HG02588 (cell line): ENCODE measurements around the gene PGAM2.

Source experiments
- ATAC-seq: cut with Tn5 transposase; IDR thresholded peaks from one replicate; pipeline ENCODE4 v1.9.1; 2021; ENCODE audit warnings: mild to moderate bottlenecking, moderate library complexity; ENCODE audit not compliant: unreplicated experiment

Gene PGAM2

GRCh38 chr7:44103923-44104859 lies 38.8 kb upstream of the PGAM2 start, which contains the start of gene AEBP1:
TSS of gene AEBP1 (plus strand) at chr7:44104345. CDS start at chr7:44104666, 321 bp downstream.
- no peak for ATAC-seq

DNA sequence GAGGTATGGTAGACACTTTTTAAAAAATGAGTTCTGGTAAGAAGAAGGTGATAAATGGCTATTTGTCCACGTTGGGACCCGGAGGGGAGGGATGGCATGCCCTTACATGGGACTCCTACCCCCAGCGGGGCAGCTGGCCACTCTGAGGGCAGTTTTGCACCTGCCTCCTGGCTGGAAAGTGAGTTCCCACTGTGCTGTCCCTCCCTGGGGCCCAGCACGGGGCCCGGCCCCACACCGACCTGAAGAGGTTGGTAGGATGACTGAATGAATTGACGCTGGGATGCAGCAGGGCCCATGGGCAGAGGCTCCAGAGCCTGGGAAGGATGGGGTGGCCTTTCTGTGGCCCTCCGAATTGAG lies 38.2 kb upstream of the PGAM2 start:
- no peak for ATAC-seq

DNA sequence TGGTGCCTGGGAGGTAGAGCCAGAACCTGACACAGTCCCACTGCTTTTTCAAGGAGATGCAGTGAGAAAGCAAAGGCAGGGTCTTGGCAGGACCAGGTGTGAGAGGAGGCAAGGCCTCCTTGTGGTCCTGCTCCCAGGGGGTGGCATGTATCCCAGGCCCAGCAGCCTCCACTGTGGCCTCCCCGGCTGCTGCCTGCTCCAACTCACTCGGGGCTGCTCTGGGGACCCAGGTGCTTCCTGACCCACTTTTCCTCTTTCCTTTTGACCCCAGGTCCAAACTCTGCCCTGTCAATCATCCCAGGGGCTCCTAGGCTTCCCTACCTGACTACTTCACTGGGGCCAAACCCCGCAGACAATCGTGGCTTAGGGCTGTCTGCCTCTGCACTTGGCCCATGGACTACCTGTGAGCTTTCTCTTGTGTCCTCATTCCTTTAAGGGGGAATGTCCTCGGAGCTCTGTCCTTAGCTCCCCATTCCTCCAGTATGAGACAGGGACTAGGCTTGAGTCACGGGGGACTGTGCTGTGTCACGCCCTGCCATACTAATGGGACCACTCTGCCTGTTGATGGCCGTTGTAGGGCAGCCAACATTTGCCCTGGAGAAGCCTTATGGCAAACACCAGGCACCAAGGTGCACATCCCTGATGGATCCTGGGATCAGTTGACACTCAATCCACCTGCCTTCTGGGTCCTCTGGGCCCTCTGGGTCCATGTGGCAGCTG lies 37.6 kb upstream of the PGAM2 start:
- ATAC-seq = no peak

DNA sequence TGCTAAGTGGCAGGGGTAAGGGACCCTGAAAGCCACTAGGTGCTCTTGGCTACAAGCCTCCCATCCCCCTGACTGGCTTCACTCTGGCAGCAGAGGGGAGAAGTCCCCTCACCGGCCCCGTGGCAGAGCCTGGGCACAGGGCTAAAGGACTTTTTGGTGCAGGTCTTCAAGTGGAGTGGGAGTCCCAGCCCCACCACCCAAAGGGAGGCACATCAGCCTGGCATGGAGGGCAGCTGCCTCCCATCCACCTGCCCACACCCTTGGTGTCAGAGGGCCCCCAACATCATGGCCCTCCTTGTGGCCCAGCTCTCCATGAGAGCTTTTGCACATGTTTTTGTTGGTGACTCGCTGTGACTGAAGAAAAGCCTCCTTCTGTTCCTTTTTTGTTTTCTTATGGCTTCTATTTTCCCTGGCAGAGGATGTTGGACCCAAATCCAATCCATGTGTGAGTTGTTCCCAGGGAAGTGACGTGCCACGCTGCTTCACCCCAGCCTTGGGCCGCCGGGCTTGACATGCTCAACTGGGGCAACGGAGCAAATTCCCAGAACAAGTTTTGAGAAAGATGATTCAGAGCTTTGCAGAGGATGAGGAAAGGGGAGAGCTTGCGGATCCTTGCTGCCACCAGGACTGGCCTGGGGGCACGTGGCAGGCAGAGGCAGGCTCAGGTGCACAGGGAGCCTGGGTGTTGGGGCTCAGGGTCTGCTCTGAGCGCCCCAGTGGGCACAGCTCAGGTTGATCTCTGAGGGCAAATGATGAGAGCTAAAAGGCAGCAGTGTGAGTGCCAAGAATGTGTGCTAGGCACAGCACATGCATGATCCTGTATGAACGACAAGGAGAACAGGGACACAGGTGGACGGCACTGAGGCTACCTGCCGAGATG lies 36.8 kb upstream of the PGAM2 start:
- no peak for ATAC-seq

DNA sequence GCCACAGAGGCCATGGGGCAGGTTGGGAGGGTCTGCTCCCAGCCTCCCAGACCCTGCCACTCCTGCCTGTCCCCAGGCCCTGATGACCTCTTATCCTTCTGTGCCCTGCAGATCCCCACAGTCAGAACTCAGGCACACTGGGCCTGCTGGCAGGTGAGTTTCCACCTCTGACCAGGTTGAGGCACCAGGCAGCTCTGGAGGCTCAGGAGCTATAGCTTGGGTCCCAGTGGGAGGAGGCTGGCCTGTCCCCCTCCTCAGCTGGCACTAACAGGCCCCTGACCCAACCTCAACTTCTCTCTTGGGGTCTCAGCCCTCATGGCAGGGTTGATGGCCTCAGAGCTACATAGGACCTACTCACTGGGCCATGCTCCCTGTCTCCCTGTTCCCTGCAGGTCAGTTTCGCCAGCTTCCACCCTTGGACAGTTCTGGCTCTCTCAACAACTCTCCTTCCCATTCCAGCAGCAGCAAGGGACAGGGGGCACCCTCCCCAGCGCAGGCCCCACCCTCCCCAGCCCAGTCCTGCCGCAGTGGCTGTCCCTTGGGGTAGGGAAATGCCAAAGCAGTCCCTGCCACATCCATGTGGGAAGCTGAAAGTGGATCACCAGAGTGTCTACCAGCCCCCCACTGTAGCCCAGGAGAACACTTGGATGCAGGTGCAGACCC lies 36.1 kb upstream of the PGAM2 start:
- ATAC-seq = no peak

- ATAC-seq = no peak
Measured at GRCh38 chr7:44100458-44101302, 35.3 kb upstream of the PGAM2 start.

GRCh38 chr7:44099669-44100068 lies 34.3 kb upstream of the PGAM2 start:
- no peak for ATAC-seq

GRCh38 chr7:44098092-44099068 lies 33.0 kb upstream of the PGAM2 start:
- ATAC-seq = no peak

- ATAC-seq = peak; percentile 62
Measured at GRCh38 chr7:44097064-44097932, 31.9 kb upstream of the PGAM2 start.

- no peak for ATAC-seq
Measured at GRCh38 chr7:44096326-44096881, 31.0 kb upstream of the PGAM2 start.

DNA sequence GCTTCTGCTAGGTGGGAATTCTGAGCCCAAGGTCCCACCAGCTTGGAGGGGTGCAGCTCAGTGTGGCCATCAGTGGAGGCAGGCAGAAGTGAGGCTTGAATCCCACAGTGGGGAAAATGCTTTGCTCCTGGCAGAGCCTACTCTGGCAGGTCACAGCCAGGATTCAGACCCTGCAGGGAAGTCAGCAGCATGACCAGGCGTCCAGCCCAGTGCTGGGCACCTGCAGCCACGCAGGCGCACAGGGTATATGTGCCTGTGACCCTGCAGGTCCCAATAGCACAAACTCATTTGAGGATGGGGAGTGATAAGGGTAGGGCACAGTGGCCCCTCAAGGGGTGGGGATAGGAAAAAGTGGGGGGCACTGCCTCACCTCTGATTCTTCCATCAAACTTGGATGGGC lies 30.4 kb upstream of the PGAM2 start:
- no peak for ATAC-seq

GRCh38 chr7:44094883-44095592 lies 29.7 kb upstream of the PGAM2 start:
- no peak for ATAC-seq

- ATAC-seq = no peak
Measured at GRCh38 chr7:44094365-44094764, 29.0 kb upstream of the PGAM2 start.

DNA sequence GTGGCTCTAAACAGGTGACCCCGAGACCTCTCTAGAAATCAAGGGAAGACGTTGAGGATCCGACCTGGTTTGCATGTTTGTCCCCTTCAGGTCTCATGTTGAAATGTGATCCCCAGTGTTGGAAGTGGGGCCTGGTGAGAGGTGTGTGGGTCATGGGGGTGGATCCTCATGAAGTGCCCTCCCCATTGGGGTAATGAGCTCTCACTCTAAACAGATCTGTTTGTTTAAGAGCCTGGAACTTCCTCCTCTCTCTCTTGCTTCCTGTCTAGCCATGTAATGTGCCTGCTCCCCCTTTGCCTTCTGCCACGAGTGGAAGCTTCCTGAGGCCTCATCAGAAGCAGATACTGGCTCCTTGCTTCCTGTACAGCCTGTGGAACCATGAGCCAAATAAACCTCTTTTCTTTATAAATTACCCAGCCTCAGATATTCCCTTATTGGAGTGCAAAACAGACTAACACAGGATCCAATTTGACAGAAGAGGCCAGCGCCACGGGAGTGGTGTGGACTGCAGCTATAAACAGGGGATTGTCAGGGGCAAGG lies 27.8 kb upstream of the PGAM2 start:
- no peak for ATAC-seq

DNA sequence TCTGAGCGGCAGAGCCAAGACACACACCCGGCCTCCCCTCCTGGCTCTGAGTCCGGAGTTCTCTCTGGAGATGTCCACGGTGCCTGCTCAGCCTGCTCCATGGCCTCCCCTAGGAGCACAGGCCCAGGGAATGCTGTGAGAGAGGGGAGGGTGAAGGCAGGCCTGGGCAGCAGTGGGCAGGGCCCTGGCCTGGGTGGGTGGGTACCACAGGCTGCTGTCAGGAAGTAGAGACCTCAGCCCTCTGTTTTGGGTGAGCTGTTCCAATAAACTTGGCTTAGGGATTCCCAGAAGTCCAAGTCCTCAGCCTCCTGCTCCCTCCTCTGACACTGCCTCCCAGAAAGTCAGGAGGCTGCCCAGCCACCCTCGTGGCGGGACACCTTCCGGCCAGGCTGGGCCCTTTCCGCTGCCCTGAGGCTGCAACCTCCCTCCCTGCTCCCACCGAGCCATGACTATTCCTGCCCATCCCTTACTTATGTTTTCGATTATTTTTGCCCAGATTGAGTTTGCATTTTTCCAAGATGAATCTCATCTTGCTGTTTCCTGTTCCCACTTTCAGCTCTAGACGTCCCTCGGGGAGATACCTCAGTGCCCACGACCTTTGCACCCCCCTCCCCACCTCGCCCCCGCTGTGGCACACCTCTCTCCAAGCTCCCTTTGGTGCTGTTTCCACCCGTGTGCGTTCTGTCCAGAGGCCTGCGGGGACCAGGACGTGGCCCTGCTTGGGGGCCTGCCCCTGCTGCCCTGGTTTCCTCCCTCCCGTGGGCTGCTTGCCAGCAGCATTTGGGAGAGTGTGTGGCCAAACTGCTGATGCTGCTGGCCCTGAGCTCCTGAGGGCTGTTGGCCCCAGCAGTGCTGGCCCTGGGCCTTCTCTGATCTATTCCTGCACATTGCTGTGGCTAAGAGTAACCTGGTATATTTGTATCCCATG lies 22.8 kb upstream of the PGAM2 start:
- no peak for ATAC-seq
